Activated effector memory CD4-positive, alpha-beta T cell treated with Interleukin-2 at 50 U/mL for 16 hours (primary cell): ENCODE measurements around the gene LRRC8C.

ENCODE experiments used
- DNase-seq: peaks from one replicate; pipeline ENCODE4 v3.0.0-alpha.2; 2020

LRRC8C gene

GRCh38 chr1:89635825-89636815 is 3.2 kb downstream of the LRRC8C start:
- no peak for DNase-seq

- no peak for DNase-seq
These were observed 4.6 kb downstream of the LRRC8C start for GRCh38 chr1:89637496-89637895.

- DNase-seq, result no peak
These were observed 7.5 kb downstream of the LRRC8C start for GRCh38 chr1:89640440-89640839.

- DNase-seq, result no peak
These were observed 8.9 kb downstream of the LRRC8C start for GRCh38 chr1:89641781-89642180.

GRCh38 chr1:89643577-89643976 is 10.7 kb downstream of the LRRC8C start:
- no peak for DNase-seq

GRCh38 chr1:89644119-89644814 is 11.3 kb downstream of the LRRC8C start:
- no peak for DNase-seq

- no peak for DNase-seq
These were observed 13.3 kb downstream of the LRRC8C start for GRCh38 chr1:89646259-89646658.

GRCh38 chr1:89649783-89650182 is 16.9 kb downstream of the LRRC8C start:
- DNase-seq, result no peak

- no peak for DNase-seq
These were observed 19.5 kb downstream of the LRRC8C start for GRCh38 chr1:89652373-89652772.

- no peak for DNase-seq
These were observed 25.0 kb downstream of the LRRC8C start for GRCh38 chr1:89657886-89658285.

- DNase-seq, result peak; percentile 20
These were observed 26.6 kb downstream of the LRRC8C start for GRCh38 chr1:89659322-89660081.

GRCh38 chr1:89660224-89661061 is 27.5 kb downstream of the LRRC8C start:
- no peak for DNase-seq

- DNase-seq, result no peak
These were observed 33.0 kb downstream of the LRRC8C start for GRCh38 chr1:89665941-89666340.

GRCh38 chr1:89666640-89667039 is 33.7 kb downstream of the LRRC8C start:
- DNase-seq, result no peak

- DNase-seq, result no peak
These were observed 34.8 kb downstream of the LRRC8C start for GRCh38 chr1:89667691-89668090.

- no peak for DNase-seq
These were observed 36.0 kb downstream of the LRRC8C start for GRCh38 chr1:89668961-89669360.

GRCh38 chr1:89669441-89669840 is 36.5 kb downstream of the LRRC8C start:
- no peak for DNase-seq

GRCh38 chr1:89670163-89670562 is 37.2 kb downstream of the LRRC8C start:
- DNase-seq, result no peak

- DNase-seq, result no peak
These were observed 37.8 kb downstream of the LRRC8C start for GRCh38 chr1:89670711-89671110.

- no peak for DNase-seq
These were observed 39.0 kb downstream of the LRRC8C start for GRCh38 chr1:89671775-89672488.

GRCh38 chr1:89672489-89673183 is 39.7 kb downstream of the LRRC8C start:
- DNase-seq, result no peak
